ENCODE data around the gene TRMT61A.

The TRMT61A gene

GRCh38 chr14:103526247-103526913 is 2.6 kb upstream of the TRMT61A start:
- TF ChIP-seq TAF1 (IDR thresholded peaks at IDR 0.05; ENCODE audit: borderline replicate concordance, low read depth, low read length), result no peak
- TF ChIP-seq POLR2A (IDR thresholded peaks at IDR 0.05; ENCODE audit: low read depth, low read length), result no peak
- TF ChIP-seq POLR2AphosphoS5 (IDR thresholded peaks at IDR 0.05; ENCODE audit: low read depth, low read length), result no peak
- FAIRE-seq, result no peak
- DNase-seq (ENCODE audit: insufficient read length), result no peak

- FAIRE-seq (no peak), DNase-seq (ENCODE audit: insufficient read length) (no peak)
- TF ChIP-seq TAF1 (IDR thresholded peaks at IDR 0.05; ENCODE audit: borderline replicate concordance, low read depth, low read length) (no peak), POLR2A (IDR thresholded peaks at IDR 0.05; ENCODE audit: low read depth, low read length) (no peak), POLR2AphosphoS5 (IDR thresholded peaks at IDR 0.05; ENCODE audit: low read depth, low read length) (no peak)
These were observed 2.1 kb upstream of the TRMT61A start for GRCh38 chr14:103526914-103527248.

DNA sequence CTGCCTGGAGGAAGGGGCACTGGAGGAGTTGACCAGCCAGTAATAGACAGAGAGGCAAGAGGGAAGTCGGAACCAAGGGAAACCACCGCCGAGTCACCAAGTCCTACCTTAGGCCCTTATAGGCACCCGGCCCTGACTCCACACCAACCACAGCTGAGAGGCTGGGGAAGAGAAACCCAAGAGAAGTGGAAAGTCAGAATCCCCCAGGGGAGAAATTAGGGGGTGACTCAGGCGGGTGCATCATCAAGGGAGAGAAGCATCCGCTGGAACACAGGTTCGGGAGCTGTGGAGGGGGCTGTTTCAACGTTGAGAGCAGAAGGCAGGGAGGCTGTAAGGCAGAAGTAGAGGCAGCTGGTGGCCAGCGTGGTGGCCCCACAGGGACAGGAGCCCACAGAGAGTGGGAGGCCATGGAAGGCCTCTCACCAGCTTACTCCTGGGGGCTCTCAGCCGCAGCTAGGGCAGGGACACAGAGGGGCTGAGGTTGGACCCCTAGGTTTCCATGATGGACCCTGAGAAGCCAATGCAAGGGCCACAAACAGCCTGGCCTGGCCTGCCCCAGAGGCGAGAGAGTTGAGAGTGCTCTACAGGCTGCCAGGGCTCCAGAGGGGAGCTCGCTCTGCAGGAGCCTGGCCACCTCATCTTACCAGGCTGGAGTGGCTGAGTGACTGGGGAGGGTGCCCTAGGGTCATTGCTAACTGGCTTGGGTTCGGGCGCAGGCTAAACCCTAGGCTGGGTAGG is 1.4 kb upstream of the TRMT61A start:
- no peak for DNase-seq (ENCODE audit: insufficient read length)
- FAIRE-seq, result peak; percentile 87
- TF ChIP-seq POLR2AphosphoS5 (IDR thresholded peaks at IDR 0.05; ENCODE audit: low read depth, low read length), result no peak
- no peak for TF ChIP-seq TAF1 (IDR thresholded peaks at IDR 0.05; ENCODE audit: borderline replicate concordance, low read depth, low read length)
- TF ChIP-seq POLR2A (IDR thresholded peaks at IDR 0.05; ENCODE audit: low read depth, low read length), result no peak

DNA sequence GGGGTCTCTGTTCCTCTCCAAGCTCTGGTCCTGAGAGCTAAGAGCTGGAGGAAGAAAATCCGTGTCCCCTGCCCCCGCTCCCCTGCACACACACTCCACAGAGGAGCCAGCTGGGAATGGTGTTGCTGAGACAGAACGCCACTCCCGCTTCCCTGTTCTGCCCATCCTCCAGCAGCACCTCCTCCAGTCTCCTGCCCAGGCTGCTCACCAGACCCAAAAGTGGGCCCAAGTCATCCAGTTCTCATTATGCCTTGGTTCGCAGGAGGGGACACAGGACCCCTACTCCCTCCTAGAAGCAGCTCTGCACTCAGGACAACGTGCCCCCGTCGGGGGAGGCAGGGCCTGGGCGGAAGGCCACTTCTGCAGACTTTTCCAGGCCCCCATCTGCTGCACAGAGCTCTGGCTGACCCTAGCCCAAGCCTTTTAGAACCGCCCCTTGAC is 830 bp upstream of the TRMT61A start:
- TF ChIP-seq POLR2AphosphoS5 (IDR thresholded peaks at IDR 0.05; ENCODE audit: low read depth, low read length), result no peak
- no peak for TF ChIP-seq TAF1 (IDR thresholded peaks at IDR 0.05; ENCODE audit: borderline replicate concordance, low read depth, low read length)
- TF ChIP-seq POLR2A (IDR thresholded peaks at IDR 0.05; ENCODE audit: low read depth, low read length), result no peak
- DNase-seq (ENCODE audit: insufficient read length) (no peak), FAIRE-seq (no peak)

DNA sequence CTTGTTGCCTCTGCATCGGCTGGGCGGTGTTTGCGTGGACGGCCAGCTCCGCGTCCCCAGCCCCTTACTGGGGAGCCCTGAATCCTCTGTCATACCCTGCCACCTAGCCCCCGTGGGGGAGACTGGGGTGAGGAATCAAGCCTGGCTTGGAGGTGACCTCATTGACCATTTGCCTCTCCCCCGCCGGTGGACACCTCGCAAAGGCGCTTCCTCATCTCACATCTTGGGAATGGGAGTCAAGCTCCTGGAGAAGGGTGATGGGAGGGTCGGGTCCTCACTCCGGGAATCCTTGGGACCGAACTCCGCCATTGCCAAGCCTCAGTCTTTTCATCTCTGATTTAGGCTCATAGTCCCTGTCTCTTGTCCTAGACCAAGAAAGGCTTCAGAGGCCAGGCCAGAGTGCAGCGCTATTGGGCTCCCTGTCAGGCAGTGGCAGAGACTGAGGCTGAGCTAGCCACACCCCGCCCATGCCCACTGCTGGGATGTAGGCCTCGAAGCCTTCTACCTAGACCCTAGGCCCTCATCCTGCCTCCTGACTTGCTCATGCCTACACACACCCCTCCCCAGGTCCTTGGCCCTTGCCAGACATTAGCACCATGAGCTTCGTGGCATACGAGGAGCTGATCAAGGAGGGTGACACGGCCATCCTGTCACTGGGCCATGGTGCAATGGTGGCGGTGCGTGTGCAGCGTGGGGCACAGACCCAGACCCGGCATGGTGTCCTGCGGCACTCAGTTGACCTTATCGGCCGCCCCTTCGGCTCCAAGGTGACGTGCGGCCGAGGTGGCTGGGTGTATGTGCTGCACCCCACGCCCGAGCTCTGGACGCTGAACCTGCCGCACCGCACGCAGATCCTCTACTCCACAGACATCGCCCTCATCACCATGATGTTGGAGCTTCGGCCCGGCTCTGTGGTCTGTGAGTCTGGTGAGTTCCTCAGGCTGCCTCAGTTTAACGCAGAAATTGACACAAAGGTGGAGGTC is 678 bp downstream of the TRMT61A start:
- TF ChIP-seq TAF1 (IDR thresholded peaks at IDR 0.05; ENCODE audit: borderline replicate concordance, low read depth, low read length) (no peak), POLR2AphosphoS5 (IDR thresholded peaks at IDR 0.05; ENCODE audit: low read depth, low read length) (peak; percentile 34; the same call in 1 of the 2 replicates)
- DNase-seq (ENCODE audit: insufficient read length) (no peak), FAIRE-seq (no peak)

DNA sequence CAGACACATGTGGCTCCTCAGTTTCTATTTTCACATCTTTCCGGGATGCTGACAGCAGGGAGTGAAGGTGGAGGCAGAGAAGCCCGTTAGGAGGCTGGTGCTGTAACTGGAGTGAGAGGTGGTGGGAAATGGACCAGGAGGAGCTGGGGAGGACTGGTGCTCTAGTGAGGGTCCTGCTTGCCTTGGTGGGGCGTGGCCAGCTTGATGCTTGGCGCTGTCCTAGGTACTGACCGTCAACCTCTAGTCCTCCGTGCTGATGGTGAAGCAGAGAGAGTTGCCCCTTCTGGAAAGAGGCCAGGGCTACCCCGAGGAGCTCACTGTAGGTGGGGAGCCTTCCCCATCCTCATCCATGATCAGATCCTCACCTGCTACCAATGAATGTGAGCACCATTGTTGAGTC is 1.4 kb downstream of the TRMT61A start:
- DNase-seq (ENCODE audit: insufficient read length), result no peak
- TF ChIP-seq POLR2AphosphoS5 (IDR thresholded peaks at IDR 0.05; ENCODE audit: low read depth, low read length) (no peak), POLR2A (IDR thresholded peaks at IDR 0.05; ENCODE audit: low read depth, low read length) (no peak), TAF1 (IDR thresholded peaks at IDR 0.05; ENCODE audit: borderline replicate concordance, low read depth, low read length) (no peak)
- no peak for FAIRE-seq

DNA sequence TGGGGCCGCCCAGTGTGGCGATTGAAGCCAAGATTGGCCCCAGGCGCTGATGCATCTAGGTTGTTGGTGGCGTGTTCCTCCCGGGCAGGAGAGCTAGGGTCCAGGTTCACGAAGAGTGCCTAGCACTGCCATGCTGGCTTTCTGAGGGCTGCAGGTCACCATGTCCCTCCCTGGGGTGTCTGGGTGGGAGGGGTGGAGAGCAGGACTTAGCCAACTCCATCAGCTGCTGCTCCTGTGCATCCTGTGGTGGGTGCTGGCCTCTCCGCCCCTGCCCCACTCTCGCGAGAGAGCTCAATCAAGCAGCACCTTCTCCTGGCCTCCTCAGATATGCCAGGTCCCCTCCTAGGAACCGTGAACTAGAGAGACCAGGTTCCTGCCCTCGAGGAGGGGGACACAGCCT is 1.8 kb downstream of the TRMT61A start:
- FAIRE-seq (no peak), DNase-seq (ENCODE audit: insufficient read length) (no peak)
- TF ChIP-seq POLR2AphosphoS5 (IDR thresholded peaks at IDR 0.05; ENCODE audit: low read depth, low read length) (no peak), POLR2A (IDR thresholded peaks at IDR 0.05; ENCODE audit: low read depth, low read length) (no peak), TAF1 (IDR thresholded peaks at IDR 0.05; ENCODE audit: borderline replicate concordance, low read depth, low read length) (no peak)

- FAIRE-seq (no peak), DNase-seq (ENCODE audit: insufficient read length) (no peak)
- TF ChIP-seq POLR2AphosphoS5 (IDR thresholded peaks at IDR 0.05; ENCODE audit: low read depth, low read length) (no peak), TAF1 (IDR thresholded peaks at IDR 0.05; ENCODE audit: borderline replicate concordance, low read depth, low read length) (no peak), POLR2A (IDR thresholded peaks at IDR 0.05; ENCODE audit: low read depth, low read length) (no peak)
These were observed 2.6 kb downstream of the TRMT61A start for GRCh38 chr14:103531421-103532215.

- DNase-seq (ENCODE audit: insufficient read length), result no peak
- no peak for FAIRE-seq
- no peak for TF ChIP-seq TAF1 (IDR thresholded peaks at IDR 0.05; ENCODE audit: borderline replicate concordance, low read depth, low read length)
- no peak for TF ChIP-seq POLR2A (IDR thresholded peaks at IDR 0.05; ENCODE audit: low read depth, low read length)
- no peak for TF ChIP-seq POLR2AphosphoS5 (IDR thresholded peaks at IDR 0.05; ENCODE audit: low read depth, low read length)
These were observed 3.5 kb downstream of the TRMT61A start for GRCh38 chr14:103532216-103533136.

All from GM12892 (cell line).